HEK293 (cell line): Measurements from ENCODE around the gene ASIC3.

Experiments
- CTCF ChIA-PET: fragments of 350-600 bp; formaldehyde crosslinking; extraction: SDS; loops from one replicate; lab custom pipeline; 2021; ENCODE audit warnings: antibody characterized with exemption; lab: Yijun Ruan, JAX
- POLR2A ChIA-PET: fragments of 300-600 bp; formaldehyde crosslinking; extraction: SDS; loops from one replicate; lab custom pipeline; 2020; ENCODE audit warnings: antibody characterized with exemption, inconsistent platforms; lab: Yijun Ruan, JAX
- H3K27ac ChIP-seq: fragments of 200-500 bp; sonication (Bioruptor generic); 2 replicates; pipeline ENCODE4 v1.5.1; 2014; ENCODE audit warnings: low read depth, low read length, control low read depth, inconsistent platforms; ENCODE audit errors: extremely low read depth
- H3K36me3 ChIP-seq, 2 experiments: fragments of 200-500 bp in 1 of 2; sonication (Bioruptor generic) in 1 of 2; 1 replicate in 1 of 2; 2 replicates in 1 of 2; pipeline ENCODE4 v1.5.1; 2014 to 2017; ENCODE audit warnings: inconsistent platforms in 2 of 2, low read length in 2 of 2; ENCODE audit not compliant: control insufficient read depth in 2 of 2, insufficient read depth in 1 of 2
- H3K4me1 ChIP-seq: fragments of 200-500 bp; sonication (Bioruptor generic); 2 replicates; pipeline ENCODE4 v1.5.1; 2014; ENCODE audit warnings: mild to moderate bottlenecking, low read length, inconsistent platforms; ENCODE audit not compliant: control insufficient read depth, insufficient read depth
- H3K4me3 ChIP-seq: 2 replicates; pipeline ENCODE4 v1.5.1; 2011; ENCODE audit warnings: low read depth, mild to moderate bottlenecking, control low read depth, low read length, moderate library complexity
- H3K9me3 ChIP-seq: fragments of 200-500 bp; sonication (Bioruptor generic); 2 replicates; pipeline ENCODE4 v1.5.1; 2014; ENCODE audit warnings: low read depth, low read length, inconsistent platforms; ENCODE audit not compliant: control insufficient read depth, insufficient read depth
- FEZF1 ChIP-seq: fragments of 450-650 bp; formaldehyde crosslinking; IDR thresholded peaks from 2 replicates; pipeline ENCODE4 v1.5.1; 2016; ENCODE audit warnings: missing biosample characterization, missing genetic modification characterization
- GLI4 ChIP-seq: fragments of 450-650 bp; formaldehyde crosslinking; IDR thresholded peaks from 2 replicates; pipeline ENCODE4 v1.5.1; 2016; ENCODE audit warnings: missing biosample characterization, missing genetic modification characterization
- OSR2 ChIP-seq: fragments of 450-650 bp; formaldehyde crosslinking; IDR thresholded peaks from 2 replicates; pipeline ENCODE4 v1.5.1; 2016; ENCODE audit warnings: missing biosample characterization, missing genetic modification characterization
- ZBTB48 ChIP-seq: fragments of 450-650 bp; formaldehyde crosslinking; IDR thresholded peaks from 2 replicates; pipeline ENCODE4 v1.5.1; 2016; ENCODE audit warnings: missing biosample characterization, missing genetic modification characterization
- ZBTB7A ChIP-seq: fragments of 450-650 bp; formaldehyde crosslinking; IDR thresholded peaks from 2 replicates; pipeline ENCODE4 v1.5.1; 2016; ENCODE audit warnings: low read depth, missing biosample characterization, missing genetic modification characterization
- ZNF2 ChIP-seq: fragments of 450-650 bp; formaldehyde crosslinking; IDR thresholded peaks from 2 replicates; pipeline ENCODE4 v1.5.1; 2016; ENCODE audit warnings: missing biosample characterization, missing genetic modification characterization
- ZNF302 ChIP-seq: fragments of 450-650 bp; formaldehyde crosslinking; IDR thresholded peaks from 2 replicates; pipeline ENCODE4 v1.5.1; 2016; ENCODE audit warnings: missing biosample characterization, missing genetic modification characterization, low read depth
- ZNF514 ChIP-seq: fragments of 450-650 bp; formaldehyde crosslinking; IDR thresholded peaks from 2 replicates; pipeline ENCODE4 v1.5.1; 2016; ENCODE audit warnings: missing biosample characterization, missing genetic modification characterization
- ZNF555 ChIP-seq: fragments of 450-650 bp; formaldehyde crosslinking; conservative IDR thresholded peaks from 2 replicates; pipeline ENCODE4 v1.5.1; 2017; ENCODE audit warnings: missing biosample characterization, mild to moderate bottlenecking, missing genetic modification characterization, inconsistent platforms
- ZNF571 ChIP-seq: fragments of 450-650 bp; formaldehyde crosslinking; IDR thresholded peaks from 2 replicates; pipeline ENCODE4 v1.5.0; 2017; ENCODE audit warnings: missing biosample characterization, missing genetic modification characterization
- ZNF596 ChIP-seq: fragments of 450-650 bp; IDR thresholded peaks from 2 replicates; pipeline ENCODE4 v1.5.0; 2018; ENCODE audit warnings: missing biosample characterization, mild to moderate bottlenecking, missing genetic modification characterization, moderate library complexity
- ZNF600 ChIP-seq: fragments of 450-650 bp; formaldehyde crosslinking; IDR thresholded peaks from 2 replicates; pipeline ENCODE4 v1.5.1; 2016; ENCODE audit warnings: missing biosample characterization, missing genetic modification characterization
- ZNF624 ChIP-seq: fragments of 450-650 bp; formaldehyde crosslinking; IDR thresholded peaks from 2 replicates; pipeline ENCODE4 v1.5.1; 2017; ENCODE audit warnings: missing biosample characterization, missing genetic modification characterization
- ZNF660 ChIP-seq: fragments of 450-650 bp; IDR thresholded peaks from 2 replicates; pipeline ENCODE4 v1.5.1; 2018; ENCODE audit warnings: missing biosample characterization, mild to moderate bottlenecking, missing genetic modification characterization
- TF ChIP-seq, protein P1 (sequence below): fragments of 450-650 bp; formaldehyde crosslinking; IDR thresholded peaks from 2 replicates; pipeline ENCODE4 v1.5.1; 2016; ENCODE audit warnings: missing biosample characterization, missing genetic modification characterization
- TF ChIP-seq, protein P2 (sequence below): fragments of 450-650 bp; formaldehyde crosslinking; IDR thresholded peaks from 2 replicates; pipeline ENCODE4 v1.5.1; 2016; ENCODE audit warnings: missing biosample characterization, missing genetic modification characterization
- TF ChIP-seq, protein P3 (sequence below): fragments of 450-650 bp; IDR thresholded peaks from 2 replicates; pipeline ENCODE4 v1.5.1; 2018; ENCODE audit warnings: missing biosample characterization, mild to moderate bottlenecking, missing genetic modification characterization
- TF ChIP-seq, protein P4 (sequence below): fragments of 450-650 bp; formaldehyde crosslinking; IDR thresholded peaks from 2 replicates; pipeline ENCODE4 v1.5.0; 2017; ENCODE audit warnings: missing biosample characterization, missing genetic modification characterization, borderline replicate concordance

The ASIC3 gene

DNA sequence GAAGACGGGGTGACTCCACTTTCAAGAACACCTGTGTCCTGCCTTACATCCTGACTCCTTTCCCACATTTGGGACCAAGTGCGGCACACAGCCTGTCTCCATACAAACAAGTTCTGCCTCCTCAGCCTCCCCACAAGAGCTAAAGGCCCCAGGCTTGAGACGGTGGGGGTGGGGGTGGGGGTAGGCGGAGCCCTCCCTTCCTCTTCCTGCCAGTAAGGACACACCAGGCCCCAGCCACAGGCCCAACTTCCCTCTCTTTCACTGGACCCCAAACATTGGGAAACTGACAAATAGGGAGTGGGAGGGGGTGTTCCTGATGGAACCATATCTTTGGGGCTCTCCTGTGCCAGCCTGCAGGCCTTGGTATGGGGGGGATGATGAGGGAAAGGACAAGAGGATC, 4.8 kb downstream of the ASIC3 start:
- no peak overlapping the region for H3K27ac ChIP-seq
- H3K4me3 ChIP-seq, result no peak overlapping the region
- TF ChIP-seq ZNF514 (tag by site-specific recombination) (no peak), ZNF624 (tag by site-specific recombination) (no peak), FEZF1 (tag by site-specific recombination) (no peak)
- ChIA-PET POLR2A (interaction anchor here (0.7 kb wide), 1 partner anchor 34 kb away, joined by 4 read pairs; no protein-coding TSS in a partner anchor), CTCF (no interaction called here)
- H3K4me1 ChIP-seq, result no peaks in the 10 kb centered on the region
- H3K9me3 ChIP-seq, result no peaks in the 10 kb centered on the region
- H3K36me3 ChIP-seq, result peaks cover 0 to 35% of the 10 kb centered on the region in 2 experiments; a peak in 1 of 3 replicates

DNA sequence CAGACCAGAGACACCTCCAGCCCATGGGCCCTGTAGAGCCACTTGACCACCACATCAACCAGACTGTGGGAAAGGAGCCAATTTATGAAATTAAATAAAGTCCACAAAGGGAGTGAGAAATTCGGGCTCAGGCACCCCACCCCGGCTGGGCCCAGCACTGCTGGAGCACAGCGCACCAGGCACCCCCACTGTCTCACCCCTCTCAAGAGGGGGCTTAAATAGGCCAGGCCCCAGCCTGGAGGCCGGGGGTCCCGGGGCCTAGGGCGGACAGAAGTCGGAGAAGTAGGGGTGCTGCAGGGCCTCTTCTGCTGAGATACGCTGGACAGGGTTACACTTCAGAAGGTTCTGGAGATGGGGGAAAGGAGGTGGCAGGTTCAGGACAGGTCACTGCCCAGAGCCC, 5.4 kb downstream of the ASIC3 start:
- Histone ChIP-seq H3K36me3 (peaks cover 0 to 35% of the 10 kb centered on the region in 2 experiments; a peak in 1 of 3 replicates), H3K4me1 (no peaks in the 10 kb centered on the region; the same call in 1 of the 2 replicates), H3K9me3 (no peaks in the 10 kb centered on the region), H3K27ac (no peak overlapping the region), H3K4me3 (no peak overlapping the region)
- POLR2A ChIA-PET, result no interaction called here
- CTCF ChIA-PET, result no interaction called here
- TF ChIP-seq ZNF2 (tag by site-specific recombination) (no peak), ZBTB48 (tag by site-specific recombination) (no peak), GLI4 (tag by site-specific recombination) (no peak), OSR2 (no peak), ZNF555 (tag by site-specific recombination) (no peak), ZNF302 (tag by site-specific recombination) (no peak), ZNF596 (tag by site-specific recombination) (no peak), ZNF571 (tag by site-specific recombination) (no peak), ZBTB7A (tag by site-specific recombination) (no peak), ZNF660 (tag by site-specific recombination) (no peak)
- TF ChIP-seq, protein P1, sequence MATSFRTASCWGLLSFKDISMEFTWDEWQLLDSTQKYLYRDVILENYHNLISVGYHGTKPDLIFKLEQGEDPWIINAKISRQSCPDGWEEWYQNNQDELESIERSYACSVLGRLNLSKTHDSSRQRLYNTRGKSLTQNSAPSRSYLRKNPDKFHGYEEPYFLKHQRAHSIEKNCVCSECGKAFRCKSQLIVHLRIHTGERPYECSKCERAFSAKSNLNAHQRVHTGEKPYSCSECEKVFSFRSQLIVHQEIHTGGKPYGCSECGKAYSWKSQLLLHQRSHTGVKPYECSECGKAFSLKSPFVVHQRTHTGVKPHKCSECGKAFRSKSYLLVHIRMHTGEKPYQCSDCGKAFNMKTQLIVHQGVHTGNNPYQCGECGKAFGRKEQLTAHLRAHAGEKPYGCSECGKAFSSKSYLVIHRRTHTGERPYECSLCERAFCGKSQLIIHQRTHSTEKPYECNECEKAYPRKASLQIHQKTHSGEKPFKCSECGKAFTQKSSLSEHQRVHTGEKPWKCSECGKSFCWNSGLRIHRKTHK, result no peak
- TF ChIP-seq, protein P2, sequence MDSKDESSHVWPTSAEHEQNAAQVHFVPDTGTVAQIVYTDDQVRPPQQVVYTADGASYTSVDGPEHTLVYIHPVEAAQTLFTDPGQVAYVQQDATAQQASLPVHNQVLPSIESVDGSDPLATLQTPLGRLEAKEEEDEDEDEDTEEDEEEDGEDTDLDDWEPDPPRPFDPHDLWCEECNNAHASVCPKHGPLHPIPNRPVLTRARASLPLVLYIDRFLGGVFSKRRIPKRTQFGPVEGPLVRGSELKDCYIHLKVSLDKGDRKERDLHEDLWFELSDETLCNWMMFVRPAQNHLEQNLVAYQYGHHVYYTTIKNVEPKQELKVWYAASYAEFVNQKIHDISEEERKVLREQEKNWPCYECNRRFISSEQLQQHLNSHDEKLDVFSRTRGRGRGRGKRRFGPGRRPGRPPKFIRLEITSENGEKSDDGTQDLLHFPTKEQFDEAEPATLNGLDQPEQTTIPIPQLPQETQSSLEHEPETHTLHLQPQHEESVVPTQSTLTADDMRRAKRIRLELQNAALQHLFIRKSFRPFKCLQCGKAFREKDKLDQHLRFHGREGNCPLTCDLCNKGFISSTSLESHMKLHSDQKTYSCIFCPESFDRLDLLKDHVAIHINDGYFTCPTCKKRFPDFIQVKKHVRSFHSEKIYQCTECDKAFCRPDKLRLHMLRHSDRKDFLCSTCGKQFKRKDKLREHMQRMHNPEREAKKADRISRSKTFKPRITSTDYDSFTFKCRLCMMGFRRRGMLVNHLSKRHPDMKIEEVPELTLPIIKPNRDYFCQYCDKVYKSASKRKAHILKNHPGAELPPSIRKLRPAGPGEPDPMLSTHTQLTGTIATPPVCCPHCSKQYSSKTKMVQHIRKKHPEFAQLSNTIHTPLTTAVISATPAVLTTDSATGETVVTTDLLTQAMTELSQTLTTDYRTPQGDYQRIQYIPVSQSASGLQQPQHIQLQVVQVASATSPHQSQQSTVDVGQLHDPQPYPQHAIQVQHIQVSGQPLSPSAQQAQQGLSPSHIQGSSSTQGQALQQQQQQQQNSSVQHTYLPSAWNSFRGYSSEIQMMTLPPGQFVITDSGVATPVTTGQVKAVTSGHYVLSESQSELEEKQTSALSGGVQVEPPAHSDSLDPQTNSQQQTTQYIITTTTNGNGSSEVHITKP (tag by site-specific recombination), result no peak
- TF ChIP-seq, protein P3, sequence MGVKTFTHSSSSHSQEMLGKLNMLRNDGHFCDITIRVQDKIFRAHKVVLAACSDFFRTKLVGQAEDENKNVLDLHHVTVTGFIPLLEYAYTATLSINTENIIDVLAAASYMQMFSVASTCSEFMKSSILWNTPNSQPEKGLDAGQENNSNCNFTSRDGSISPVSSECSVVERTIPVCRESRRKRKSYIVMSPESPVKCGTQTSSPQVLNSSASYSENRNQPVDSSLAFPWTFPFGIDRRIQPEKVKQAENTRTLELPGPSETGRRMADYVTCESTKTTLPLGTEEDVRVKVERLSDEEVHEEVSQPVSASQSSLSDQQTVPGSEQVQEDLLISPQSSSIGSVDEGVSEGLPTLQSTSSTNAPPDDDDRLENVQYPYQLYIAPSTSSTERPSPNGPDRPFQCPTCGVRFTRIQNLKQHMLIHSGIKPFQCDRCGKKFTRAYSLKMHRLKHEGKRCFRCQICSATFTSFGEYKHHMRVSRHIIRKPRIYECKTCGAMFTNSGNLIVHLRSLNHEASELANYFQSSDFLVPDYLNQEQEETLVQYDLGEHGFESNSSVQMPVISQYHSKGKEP (tag by site-specific recombination), result no peak

DNA sequence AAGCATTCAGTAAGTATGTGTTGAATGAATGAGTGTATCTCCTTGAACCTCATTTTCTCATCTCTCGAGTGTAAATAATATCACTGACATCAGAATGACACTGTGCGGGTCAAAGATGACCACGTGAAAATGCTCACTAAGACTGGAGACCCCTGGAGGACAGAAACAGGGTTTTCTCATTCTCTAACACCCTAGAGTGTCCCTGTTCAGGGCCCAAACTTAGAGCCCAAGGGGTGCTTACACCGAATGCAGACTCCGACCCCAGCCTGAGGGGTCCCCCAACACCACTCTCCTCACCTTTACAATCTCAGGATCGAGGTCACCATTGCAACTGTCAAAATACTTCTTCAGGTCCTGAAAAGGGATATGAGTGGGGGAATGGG, 7.9 kb downstream of the ASIC3 start:
- H3K27ac ChIP-seq, result no peak overlapping the region
- peaks cover 0 to 35% of the 10 kb centered on the region in 2 experiments; a peak in 1 of 3 replicates for H3K36me3 ChIP-seq
- no peaks in the 10 kb centered on the region for H3K9me3 ChIP-seq
- no peak overlapping the region for H3K4me3 ChIP-seq
- TF ChIP-seq ZNF600 (tag by site-specific recombination), result no peak
- TF ChIP-seq, protein P4, sequence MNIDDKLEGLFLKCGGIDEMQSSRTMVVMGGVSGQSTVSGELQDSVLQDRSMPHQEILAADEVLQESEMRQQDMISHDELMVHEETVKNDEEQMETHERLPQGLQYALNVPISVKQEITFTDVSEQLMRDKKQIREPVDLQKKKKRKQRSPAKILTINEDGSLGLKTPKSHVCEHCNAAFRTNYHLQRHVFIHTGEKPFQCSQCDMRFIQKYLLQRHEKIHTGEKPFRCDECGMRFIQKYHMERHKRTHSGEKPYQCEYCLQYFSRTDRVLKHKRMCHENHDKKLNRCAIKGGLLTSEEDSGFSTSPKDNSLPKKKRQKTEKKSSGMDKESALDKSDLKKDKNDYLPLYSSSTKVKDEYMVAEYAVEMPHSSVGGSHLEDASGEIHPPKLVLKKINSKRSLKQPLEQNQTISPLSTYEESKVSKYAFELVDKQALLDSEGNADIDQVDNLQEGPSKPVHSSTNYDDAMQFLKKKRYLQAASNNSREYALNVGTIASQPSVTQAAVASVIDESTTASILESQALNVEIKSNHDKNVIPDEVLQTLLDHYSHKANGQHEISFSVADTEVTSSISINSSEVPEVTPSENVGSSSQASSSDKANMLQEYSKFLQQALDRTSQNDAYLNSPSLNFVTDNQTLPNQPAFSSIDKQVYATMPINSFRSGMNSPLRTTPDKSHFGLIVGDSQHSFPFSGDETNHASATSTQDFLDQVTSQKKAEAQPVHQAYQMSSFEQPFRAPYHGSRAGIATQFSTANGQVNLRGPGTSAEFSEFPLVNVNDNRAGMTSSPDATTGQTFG (tag by site-specific recombination), result no peak
- TF ChIP-seq, all 188 proteins: peak for 0
- POLR2A ChIA-PET, result interaction anchor here (1.9 kb wide), 1 partner anchor 28 kb away, joined by 8 read pairs; the partner anchor contains the start of gene ABCB8
- H3K4me1 ChIP-seq, result no peaks in the 10 kb centered on the region; the same call in 1 of the 2 replicates
- CTCF ChIA-PET, result interaction anchor here (1.7 kb wide), 1 partner anchor 37 kb away, joined by 4 read pairs; no protein-coding TSS in a partner anchor
